Measurements from ENCODE around the gene TMPRSS3.

DNA sequence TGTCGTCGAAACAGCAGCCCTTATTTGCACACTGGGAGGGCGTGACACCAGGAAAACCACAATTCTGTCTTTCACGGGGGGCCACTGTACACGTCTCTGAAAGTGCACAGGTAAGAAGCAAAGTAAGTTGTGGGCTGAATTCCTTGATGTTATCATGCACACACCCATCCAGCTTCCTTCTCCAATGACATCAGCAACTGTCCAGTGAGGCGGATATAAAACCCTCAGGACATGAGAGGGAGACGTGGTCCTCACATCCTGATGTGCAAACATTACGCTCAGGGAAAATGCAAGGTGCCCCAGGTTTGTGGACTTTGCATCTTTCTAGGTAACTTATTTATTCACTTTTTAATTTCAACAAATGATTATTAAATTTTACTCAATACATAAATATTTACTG lies 32.5 kb downstream of the TMPRSS3 start:
- TF ChIP-seq POLR2A (IDR thresholded peaks at IDR 0.05; ENCODE audit: low read length) (no peak), GATA1 (IDR thresholded peaks at IDR 0.05; ENCODE audit: low read depth, low read length) (no peak)

Measured in erythroblast (primary cell).